SK-N-SH treated with all-trans-retinoic acid at 6 μM for 48 hours (cell line): ENCODE measurements around the gene NBEAL1.

Experiments
- ATAC-seq: fragments of 200-7000 bp; cut with Tn5 transposase; 3 replicates; pipeline ENCODE4 v1.9.1; 2020; ENCODE audit warnings: mild to moderate bottlenecking, moderate library complexity
- ARNTL ChIP-seq: fragments of 450-650 bp; formaldehyde crosslinking; IDR thresholded peaks from 2 replicates; pipeline ENCODE4 v1.5.0; 2020; ENCODE audit warnings: low read depth, mild to moderate bottlenecking, moderate library complexity, borderline replicate concordance
- BACH2 ChIP-seq: fragments of 250-450 bp; sonication (Bioruptor Pico); IDR thresholded peaks from 2 replicates; pipeline ENCODE4 v1.9.0; 2021; ENCODE audit warnings: mild to moderate bottlenecking, borderline replicate concordance
- CSDC2 ChIP-seq: fragments of 250-450 bp; sonication (Bioruptor Pico); IDR thresholded peaks from 2 replicates; pipeline ENCODE4 v1.5.0; 2020; ENCODE audit warnings: mild to moderate bottlenecking, moderate library complexity
- CSRNP3 ChIP-seq: fragments of 250-450 bp; sonication (Bioruptor Pico); IDR thresholded peaks from 2 replicates; pipeline ENCODE4 v1.5.1; 2021; ENCODE audit warnings: mild to moderate bottlenecking, moderate library complexity
- ESRRG ChIP-seq: fragments of 250-450 bp; sonication (Bioruptor Pico); IDR thresholded peaks from 2 replicates; pipeline ENCODE4 v1.6.1; 2021; ENCODE audit warnings: mild to moderate bottlenecking
- GLIS3 ChIP-seq: fragments of 250-450 bp; sonication (Bioruptor Pico); IDR thresholded peaks from 2 replicates; pipeline ENCODE4 v1.5.0; 2020; ENCODE audit warnings: mild to moderate bottlenecking, moderate library complexity
- ISL1 ChIP-seq: fragments of 250-450 bp; sonication (Bioruptor Pico); IDR thresholded peaks from 2 replicates; pipeline ENCODE4 v2.1.2; 2022; ENCODE audit warnings: mild to moderate bottlenecking, moderate library complexity
- OSR1 ChIP-seq: fragments of 250-450 bp; sonication (Bioruptor Pico); IDR thresholded peaks from 2 replicates; pipeline ENCODE4 v1.8.0; 2022; ENCODE audit warnings: moderate library complexity, mild to moderate bottlenecking, inconsistent platforms
- PATZ1 ChIP-seq: fragments of 250-450 bp; sonication (Bioruptor Pico); IDR thresholded peaks from 2 replicates; pipeline ENCODE4 v1.8.0; 2020; ENCODE audit warnings: mild to moderate bottlenecking, moderate library complexity, borderline replicate concordance
- PPARA ChIP-seq: fragments of 250-450 bp; sonication (Bioruptor Pico); IDR thresholded peaks from 2 replicates; pipeline ENCODE4 v1.5.0; 2020; ENCODE audit warnings: mild to moderate bottlenecking, borderline replicate concordance
- RARB ChIP-seq: fragments of 250-450 bp; sonication (Bioruptor Pico); IDR thresholded peaks from 2 replicates; pipeline ENCODE4 v1.8.0; 2021; ENCODE audit warnings: mild to moderate bottlenecking, moderate library complexity
- SNAI2 ChIP-seq: fragments of 250-450 bp; sonication (Bioruptor Pico); IDR thresholded peaks from 2 replicates; pipeline ENCODE4 v1.5.0; 2020; ENCODE audit warnings: mild to moderate bottlenecking, moderate library complexity
- TCF4 ChIP-seq: fragments of 250-450 bp; sonication (Bioruptor Pico); IDR thresholded peaks from 2 replicates; pipeline ENCODE4 v1.8.0; 2021; ENCODE audit warnings: mild to moderate bottlenecking, moderate library complexity, borderline replicate concordance
- TOX ChIP-seq: fragments of 250-450 bp; sonication (Bioruptor Pico); IDR thresholded peaks from 2 replicates; pipeline ENCODE4 v1.8.0; 2021; ENCODE audit warnings: mild to moderate bottlenecking, moderate library complexity, borderline replicate concordance
- TSHZ2 ChIP-seq: fragments of 250-450 bp; sonication (Bioruptor Pico); IDR thresholded peaks from 2 replicates; pipeline ENCODE4 v1.5.0; 2020; ENCODE audit warnings: mild to moderate bottlenecking, moderate library complexity
- ZC3H10 ChIP-seq: fragments of 250-450 bp; sonication (Bioruptor Pico); IDR thresholded peaks from 2 replicates; pipeline ENCODE4 v1.5.1; 2021; ENCODE audit warnings: mild to moderate bottlenecking, moderate library complexity
- ZFP3 ChIP-seq: fragments of 250-450 bp; sonication (Bioruptor Pico); IDR thresholded peaks from 2 replicates; pipeline ENCODE4 v1.5.0; 2020; ENCODE audit warnings: mild to moderate bottlenecking, moderate library complexity
- ZFP30 ChIP-seq: fragments of 450-650 bp; formaldehyde crosslinking; IDR thresholded peaks from 2 replicates; pipeline ENCODE4 v1.5.0; 2022; ENCODE audit warnings: mild to moderate bottlenecking, moderate library complexity
- ZNF565 ChIP-seq: fragments of 450-650 bp; formaldehyde crosslinking; conservative IDR thresholded peaks from 2 replicates; pipeline ENCODE4 v1.5.0; 2020; ENCODE audit warnings: low read depth, mild to moderate bottlenecking, moderate library complexity
- ZNF8 ChIP-seq: fragments of 450-650 bp; formaldehyde crosslinking; IDR thresholded peaks from 2 replicates; pipeline ENCODE4 v1.5.0; 2020; ENCODE audit warnings: mild to moderate bottlenecking, moderate library complexity

The NBEAL1 gene

GRCh38 chr2:202982779-202983491 lies 31.7 kb upstream of the NBEAL1 start:
- TF ChIP-seq ZC3H10 (CRISPR knock-in tag) (no peak), CSRNP3 (CRISPR knock-in tag) (no peak), OSR1 (CRISPR knock-in tag) (no peak), ZFP3 (CRISPR knock-in tag) (no peak), CSDC2 (CRISPR knock-in tag) (no peak), SNAI2 (CRISPR knock-in tag) (no peak), TCF4 (CRISPR knock-in tag) (no peak)
- ATAC-seq: no peak

- ATAC-seq: no peak
Observed at GRCh38 chr2:202989749-202990148, 24.9 kb upstream of the NBEAL1 start.

More at GRCh38 chr2:202989749-202990148, 24.9 kb upstream of the NBEAL1 start:
- TF ChIP-seq GLIS3 (CRISPR knock-in tag): no peak
- TF ChIP-seq TOX: no peak
- TF ChIP-seq RARB (CRISPR knock-in tag): no peak
- no peak for TF ChIP-seq ISL1 (CRISPR knock-in tag)
- TF ChIP-seq OSR1 (CRISPR knock-in tag): no peak
- TF ChIP-seq PATZ1 (CRISPR knock-in tag): no peak
- TF ChIP-seq TSHZ2 (CRISPR knock-in tag): no peak
- no peak for TF ChIP-seq PPARA (CRISPR knock-in tag)
- no peak for TF ChIP-seq BACH2 (CRISPR knock-in tag)
- TF ChIP-seq ZNF565 (CRISPR knock-in tag): no peak
- TF ChIP-seq TCF4 (CRISPR knock-in tag): no peak
- no peak for TF ChIP-seq ARNTL (CRISPR knock-in tag)
- TF ChIP-seq ESRRG (CRISPR knock-in tag): no peak
- no peak for TF ChIP-seq ZNF8 (CRISPR knock-in tag)
- TF ChIP-seq SNAI2 (CRISPR knock-in tag): no peak
- TF ChIP-seq ZC3H10 (CRISPR knock-in tag): no peak
- no peak for TF ChIP-seq CSRNP3 (CRISPR knock-in tag)
- no peak for TF ChIP-seq ZFP30 (CRISPR knock-in tag)
